K562 (cell line): ENCODE measurements around the gene SDHAF4. TPM values are rescaled to one million over a fixed set of nuclear protein-coding genes. Genes with fewer than 3 reads are reported as not detected.

ENCODE experiments used
- BCL6 ChIP-seq: fragments of 250-450 bp; sonication (Bioruptor Pico); IDR thresholded peaks from 2 replicates; pipeline ENCODE4 v1.4.0; 2020
- BRF2 ChIP-seq: IDR thresholded peaks from 3 replicates; pipeline ENCODE4 v1.6.1; 2011; ENCODE audit warnings: borderline replicate concordance, mild to moderate bottlenecking; ENCODE audit not compliant: insufficient read length, insufficient read depth
- C11orf30 ChIP-seq: fragments of 450-650 bp; IDR thresholded peaks from 2 replicates; pipeline ENCODE4 v1.6.1; 2016; ENCODE audit warnings: low read depth, mild to moderate bottlenecking
- FUS ChIP-seq: fragments of 200-400 bp; formaldehyde crosslinking; optimal IDR thresholded peaks from 2 replicates; pipeline ENCODE3; 2017; ENCODE audit warnings: low read depth, low read length
- GABPA ChIP-seq: fragments of 200-800 bp; sonication (Bioruptor generic); conservative IDR thresholded peaks from 2 replicates; pipeline ENCODE4 v1.6.1; 2016; ENCODE audit warnings: low read depth, missing genetic modification characterization, missing compliant biosample characterization
- MBD1 ChIP-seq: fragments of 250-450 bp; sonication (Bioruptor Pico); IDR thresholded peaks from 2 replicates; pipeline ENCODE4 v1.8.0; 2022; ENCODE audit warnings: inconsistent platforms
- POLR2B ChIP-seq: fragments of 450-650 bp; IDR thresholded peaks from 2 replicates; pipeline ENCODE4 v1.6.1; 2018; ENCODE audit warnings: low read depth; ENCODE audit not compliant: partially characterized antibody
- RB1 ChIP-seq: fragments of 450-650 bp; IDR thresholded peaks from 2 replicates; pipeline ENCODE4 v1.6.1; 2017; ENCODE audit warnings: low read depth, mild to moderate bottlenecking
- RFX7 ChIP-seq: fragments of 250-450 bp; sonication (Bioruptor Pico); IDR thresholded peaks from 2 replicates; pipeline ENCODE4 v1.5.1; 2021; ENCODE audit warnings: mild to moderate bottlenecking
- SMARCA4 ChIP-seq: fragments of 450-650 bp; IDR thresholded peaks from 2 replicates; pipeline ENCODE4 v1.6.1; 2016
- SMARCE1 ChIP-seq: fragments of 450-650 bp; IDR thresholded peaks from 2 replicates; pipeline ENCODE4 v1.7.1; 2016; ENCODE audit warnings: mild to moderate bottlenecking
- SPI1 ChIP-seq: IDR thresholded peaks from 2 replicates; pipeline ENCODE4 v1.6.1; 2011; ENCODE audit warnings: low read depth, low read length, control low read depth, borderline replicate concordance
- TAF1 ChIP-seq: IDR thresholded peaks from 2 replicates; pipeline ENCODE4 v1.6.1; 2011; ENCODE audit warnings: mild to moderate bottlenecking, low read length, moderate library complexity; ENCODE audit not compliant: insufficient read depth, control insufficient read depth, severe bottlenecking; ENCODE audit errors: extremely low read depth
- TARDBP ChIP-seq: fragments of 450-650 bp; IDR thresholded peaks from 2 replicates; pipeline ENCODE4 v1.6.1; 2016
- ZNF134 ChIP-seq: fragments of 250-450 bp; sonication (Bioruptor Pico); conservative IDR thresholded peaks from 2 replicates; pipeline ENCODE4 v1.4.0; 2020
- ZNF75A ChIP-seq: fragments of 450-650 bp; formaldehyde crosslinking; IDR thresholded peaks from 2 replicates; pipeline ENCODE4 v1.4.0; 2020; ENCODE audit warnings: mild to moderate bottlenecking
- polyA plus RNA-seq, 8 experiments: library from polyadenylated mRNA; depleted of rRNA in 4 of 8; stranded (reverse) in 5 of 8; unstranded in 3 of 8; fragments of >200 nt; fragmentation: Nextera tagmentation in 2 of 8; fragmentation: Illumina TruSeq in 1 of 8; extraction: Ambion mirVana in 2 of 8; extraction: Trizol in 1 of 8; gene quantifications; 2 replicates each; pipeline versions ENCODE4 v1.2.1 to v1.2.3, GENCODE V29; 2011 to 2014; ENCODE audit warnings: inconsistent platforms in 1 of 8, missing spikeins in 1 of 8
- total RNA-seq, 7 experiments: library from RNA; depleted of rRNA in 6 of 7; stranded (reverse); fragments of >200 nt in 6 of 7; fragmentation: Illumina TruSeq in 2 of 7; extraction: Trizol in 2 of 7; gene quantifications; 2 replicates each; pipeline versions ENCODE4 v1.2.1 to v1.2.3, GENCODE V29; 2011 to 2021; ENCODE audit warnings: low replicate concordance in 1 of 7
- TF ChIP-seq, protein P1 (sequence below): sonication (generic); formaldehyde crosslinking; IDR thresholded peaks from 2 replicates; pipeline ENCODE4 v1.8.0; 2023; ENCODE audit warnings: missing genetic modification reagents, mild to moderate bottlenecking, borderline replicate concordance
- TF ChIP-seq, protein P2 (sequence below), 3 experiments: fragments of 200-800 bp in 1 of 3; sonication (Bioruptor generic) in 1 of 3; sonication (generic) in 1 of 3; formaldehyde crosslinking in 1 of 3; IDR thresholded peaks; 2 replicates each; pipeline versions ENCODE4 v1.6.1 to v1.8.0; 2016 to 2022; ENCODE audit warnings: mild to moderate bottlenecking in 2 of 3, missing compliant biosample characterization in 2 of 3, missing genetic modification characterization in 2 of 3, missing genetic modification reagents in 1 of 3

SDHAF4 gene
- total and polyA plus RNA-seq, 9 of the 15 experiments (the other 6 are each of a cell fraction or from before 2014, with no cell fraction given) = 3.5 to 12.0 (median 6.2) TPM

GRCh38 chr6:70566751-70567382, at the start of gene SDHAF4 (continued):
- TF ChIP-seq, protein P1, sequence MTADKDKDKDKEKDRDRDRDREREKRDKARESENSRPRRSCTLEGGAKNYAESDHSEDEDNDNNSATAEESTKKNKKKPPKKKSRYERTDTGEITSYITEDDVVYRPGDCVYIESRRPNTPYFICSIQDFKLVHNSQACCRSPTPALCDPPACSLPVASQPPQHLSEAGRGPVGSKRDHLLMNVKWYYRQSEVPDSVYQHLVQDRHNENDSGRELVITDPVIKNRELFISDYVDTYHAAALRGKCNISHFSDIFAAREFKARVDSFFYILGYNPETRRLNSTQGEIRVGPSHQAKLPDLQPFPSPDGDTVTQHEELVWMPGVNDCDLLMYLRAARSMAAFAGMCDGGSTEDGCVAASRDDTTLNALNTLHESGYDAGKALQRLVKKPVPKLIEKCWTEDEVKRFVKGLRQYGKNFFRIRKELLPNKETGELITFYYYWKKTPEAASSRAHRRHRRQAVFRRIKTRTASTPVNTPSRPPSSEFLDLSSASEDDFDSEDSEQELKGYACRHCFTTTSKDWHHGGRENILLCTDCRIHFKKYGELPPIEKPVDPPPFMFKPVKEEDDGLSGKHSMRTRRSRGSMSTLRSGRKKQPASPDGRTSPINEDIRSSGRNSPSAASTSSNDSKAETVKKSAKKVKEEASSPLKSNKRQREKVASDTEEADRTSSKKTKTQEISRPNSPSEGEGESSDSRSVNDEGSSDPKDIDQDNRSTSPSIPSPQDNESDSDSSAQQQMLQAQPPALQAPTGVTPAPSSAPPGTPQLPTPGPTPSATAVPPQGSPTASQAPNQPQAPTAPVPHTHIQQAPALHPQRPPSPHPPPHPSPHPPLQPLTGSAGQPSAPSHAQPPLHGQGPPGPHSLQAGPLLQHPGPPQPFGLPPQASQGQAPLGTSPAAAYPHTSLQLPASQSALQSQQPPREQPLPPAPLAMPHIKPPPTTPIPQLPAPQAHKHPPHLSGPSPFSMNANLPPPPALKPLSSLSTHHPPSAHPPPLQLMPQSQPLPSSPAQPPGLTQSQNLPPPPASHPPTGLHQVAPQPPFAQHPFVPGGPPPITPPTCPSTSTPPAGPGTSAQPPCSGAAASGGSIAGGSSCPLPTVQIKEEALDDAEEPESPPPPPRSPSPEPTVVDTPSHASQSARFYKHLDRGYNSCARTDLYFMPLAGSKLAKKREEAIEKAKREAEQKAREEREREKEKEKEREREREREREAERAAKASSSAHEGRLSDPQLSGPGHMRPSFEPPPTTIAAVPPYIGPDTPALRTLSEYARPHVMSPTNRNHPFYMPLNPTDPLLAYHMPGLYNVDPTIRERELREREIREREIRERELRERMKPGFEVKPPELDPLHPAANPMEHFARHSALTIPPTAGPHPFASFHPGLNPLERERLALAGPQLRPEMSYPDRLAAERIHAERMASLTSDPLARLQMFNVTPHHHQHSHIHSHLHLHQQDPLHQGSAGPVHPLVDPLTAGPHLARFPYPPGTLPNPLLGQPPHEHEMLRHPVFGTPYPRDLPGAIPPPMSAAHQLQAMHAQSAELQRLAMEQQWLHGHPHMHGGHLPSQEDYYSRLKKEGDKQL (CRISPR knock-in tag) = no peak
- TF ChIP-seq MBD1 (CRISPR knock-in tag) (no peak), RB1 (peak; percentile 72; the same call in 1 of the 2 replicates), SMARCA4 (no peak), C11orf30 (no peak), GABPA (tag) (no peak), TARDBP (peak; percentile 61; the same call in 1 of the 2 replicates), ZNF134 (CRISPR knock-in tag) (no peak), TAF1 (peak; percentile 70), POLR2B (peak; percentile 90), SPI1 (no peak), BCL6 (CRISPR knock-in tag) (no peak), BRF2 (no peak), RFX7 (CRISPR knock-in tag) (no peak), FUS (no peak), SMARCE1 (no peak), ZNF75A (CRISPR knock-in tag) (no peak)
- TF ChIP-seq, protein P2, sequence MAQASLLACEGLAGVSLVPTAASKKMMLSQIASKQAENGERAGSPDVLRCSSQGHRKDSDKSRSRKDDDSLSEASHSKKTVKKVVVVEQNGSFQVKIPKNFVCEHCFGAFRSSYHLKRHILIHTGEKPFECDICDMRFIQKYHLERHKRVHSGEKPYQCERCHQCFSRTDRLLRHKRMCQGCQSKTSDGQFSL (CRISPR knock-in tag; IDR thresholded peaks at IDR 0.05) = peak; percentile 37; the same call in 1 of the 2 replicates
- TF ChIP-seq, protein P2 (tag; IDR thresholded peaks at IDR 0.05) = no peak
